GM13976 (cell line): ENCODE results near the gene ARHGEF10L.

Experiments used
- DNase-seq: peaks from one replicate; pipeline ENCODE4 v3.0.0; 2012; ENCODE audit warnings: low spot score
- in situ Hi-C: fragments of 300-500 bp; cut with MboI; formaldehyde crosslinking; loops from one replicate; pipeline ENCODE4 v1.12.0; 2022; ENCODE audit warnings: low sequenced_read_pairs, mixed read lengths, inconsistent platforms; ENCODE audit not compliant: unreplicated experiment
- TF ChIP-seq, protein P1 (sequence below): IDR thresholded peaks from 2 replicates; pipeline ENCODE4 v1.5.1; 2012; ENCODE audit warnings: borderline replicate concordance, mild to moderate bottlenecking; ENCODE audit not compliant: insufficient read depth; ENCODE audit errors: extremely low read depth, missing control alignments, control extremely low read depth

ARHGEF10L gene

DNA sequence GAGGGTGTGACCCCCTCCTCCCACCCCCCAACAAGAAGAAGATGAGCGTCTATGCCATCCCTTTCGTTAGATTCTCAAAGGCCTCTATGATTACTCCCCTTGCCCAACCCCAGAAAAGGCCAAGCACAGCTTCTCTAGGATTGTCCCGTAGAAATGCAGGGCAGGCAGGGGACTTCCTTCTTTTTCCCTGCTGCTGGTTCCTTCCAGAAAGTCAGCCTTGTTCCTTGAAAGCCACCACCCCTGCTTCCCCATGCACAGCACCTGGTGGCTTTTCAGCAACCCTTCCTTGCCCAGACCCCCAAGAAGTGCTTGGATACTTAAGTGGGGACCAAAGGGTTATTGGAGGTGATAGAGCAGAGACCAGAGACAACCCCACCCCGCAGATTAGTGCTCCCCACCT, 75.1 kb downstream of the ARHGEF10L start:
- TF ChIP-seq, protein P1, sequence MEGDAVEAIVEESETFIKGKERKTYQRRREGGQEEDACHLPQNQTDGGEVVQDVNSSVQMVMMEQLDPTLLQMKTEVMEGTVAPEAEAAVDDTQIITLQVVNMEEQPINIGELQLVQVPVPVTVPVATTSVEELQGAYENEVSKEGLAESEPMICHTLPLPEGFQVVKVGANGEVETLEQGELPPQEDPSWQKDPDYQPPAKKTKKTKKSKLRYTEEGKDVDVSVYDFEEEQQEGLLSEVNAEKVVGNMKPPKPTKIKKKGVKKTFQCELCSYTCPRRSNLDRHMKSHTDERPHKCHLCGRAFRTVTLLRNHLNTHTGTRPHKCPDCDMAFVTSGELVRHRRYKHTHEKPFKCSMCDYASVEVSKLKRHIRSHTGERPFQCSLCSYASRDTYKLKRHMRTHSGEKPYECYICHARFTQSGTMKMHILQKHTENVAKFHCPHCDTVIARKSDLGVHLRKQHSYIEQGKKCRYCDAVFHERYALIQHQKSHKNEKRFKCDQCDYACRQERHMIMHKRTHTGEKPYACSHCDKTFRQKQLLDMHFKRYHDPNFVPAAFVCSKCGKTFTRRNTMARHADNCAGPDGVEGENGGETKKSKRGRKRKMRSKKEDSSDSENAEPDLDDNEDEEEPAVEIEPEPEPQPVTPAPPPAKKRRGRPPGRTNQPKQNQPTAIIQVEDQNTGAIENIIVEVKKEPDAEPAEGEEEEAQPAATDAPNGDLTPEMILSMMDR = no peak
- no peak for DNase-seq
- in situ Hi-C loops = no loop called here

DNA sequence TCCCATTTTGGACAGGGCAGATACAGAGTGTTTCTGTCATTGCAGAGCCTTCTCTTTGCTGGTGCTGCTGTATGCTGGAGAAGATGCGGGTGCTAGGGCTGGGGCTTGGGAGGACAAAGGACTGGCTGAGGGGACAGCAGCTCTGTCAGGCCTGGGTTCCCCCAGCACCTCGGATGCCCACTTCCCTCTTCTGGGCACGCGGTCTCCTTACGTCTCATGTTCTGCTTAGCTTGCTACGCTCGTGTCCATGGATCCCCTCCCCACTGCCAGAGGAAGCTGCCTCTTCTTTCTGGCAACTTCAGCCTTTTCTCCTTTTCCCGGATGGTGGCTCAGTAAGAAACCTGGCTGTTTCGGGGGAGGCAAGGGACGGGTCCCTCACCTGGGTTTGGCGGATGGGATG, 75.7 kb downstream of the ARHGEF10L start:
- DNase-seq = no peak
- TF ChIP-seq, protein P1 = no peak
- in situ Hi-C loops = no loop called here

DNA sequence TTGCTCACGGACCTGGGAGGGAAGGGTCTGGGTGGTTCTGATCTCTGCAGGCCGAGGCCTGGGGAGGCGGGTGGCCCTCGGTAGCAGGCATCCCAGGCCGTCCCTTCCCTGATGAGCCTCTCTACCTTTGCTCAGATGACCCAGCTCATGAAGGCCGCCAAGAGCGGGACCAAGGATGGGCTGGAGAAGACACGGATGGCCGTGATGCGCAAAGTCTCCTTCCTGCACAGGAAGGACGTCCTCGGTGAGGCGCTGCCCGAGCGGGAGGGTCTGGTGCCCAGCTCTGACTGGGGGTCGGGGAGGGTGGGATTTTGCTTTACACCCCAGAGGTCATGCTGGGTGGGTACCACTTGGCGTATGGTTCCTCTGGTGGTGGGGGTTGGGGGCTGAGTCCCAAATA, 76.5 kb downstream of the ARHGEF10L start:
- TF ChIP-seq, protein P1 = no peak
- in situ Hi-C loops = no loop called here
- no peak for DNase-seq

DNA sequence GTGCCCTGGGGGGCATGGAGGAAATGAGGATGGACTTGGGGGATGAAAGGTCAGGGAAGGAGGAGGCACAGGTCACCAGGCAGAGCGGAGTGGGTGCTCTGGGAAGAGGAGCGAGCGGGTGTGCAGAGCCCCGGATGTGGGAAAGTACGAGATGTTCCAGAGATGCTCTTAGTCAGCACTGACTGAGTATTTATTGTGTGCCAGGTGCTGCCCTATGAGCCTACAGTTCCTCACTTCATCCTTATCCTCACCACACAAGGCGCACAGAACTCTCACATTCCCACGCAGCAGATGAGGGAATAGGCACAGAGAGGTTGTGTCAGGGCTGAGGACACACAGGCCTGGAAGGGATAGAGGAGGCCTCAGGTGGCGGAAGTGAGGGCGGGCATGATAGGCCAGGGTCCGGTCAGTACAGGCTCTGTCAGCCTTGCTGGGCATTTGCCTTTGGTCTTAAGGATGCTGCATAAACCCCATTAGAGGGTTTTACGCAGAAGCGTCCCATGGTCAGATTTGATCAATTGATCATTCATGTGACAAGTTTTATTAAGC, 77.3 kb downstream of the ARHGEF10L start:
- in situ Hi-C loops = no loop called here
- DNase-seq = no peak
- TF ChIP-seq, protein P1 = no peak

DNA sequence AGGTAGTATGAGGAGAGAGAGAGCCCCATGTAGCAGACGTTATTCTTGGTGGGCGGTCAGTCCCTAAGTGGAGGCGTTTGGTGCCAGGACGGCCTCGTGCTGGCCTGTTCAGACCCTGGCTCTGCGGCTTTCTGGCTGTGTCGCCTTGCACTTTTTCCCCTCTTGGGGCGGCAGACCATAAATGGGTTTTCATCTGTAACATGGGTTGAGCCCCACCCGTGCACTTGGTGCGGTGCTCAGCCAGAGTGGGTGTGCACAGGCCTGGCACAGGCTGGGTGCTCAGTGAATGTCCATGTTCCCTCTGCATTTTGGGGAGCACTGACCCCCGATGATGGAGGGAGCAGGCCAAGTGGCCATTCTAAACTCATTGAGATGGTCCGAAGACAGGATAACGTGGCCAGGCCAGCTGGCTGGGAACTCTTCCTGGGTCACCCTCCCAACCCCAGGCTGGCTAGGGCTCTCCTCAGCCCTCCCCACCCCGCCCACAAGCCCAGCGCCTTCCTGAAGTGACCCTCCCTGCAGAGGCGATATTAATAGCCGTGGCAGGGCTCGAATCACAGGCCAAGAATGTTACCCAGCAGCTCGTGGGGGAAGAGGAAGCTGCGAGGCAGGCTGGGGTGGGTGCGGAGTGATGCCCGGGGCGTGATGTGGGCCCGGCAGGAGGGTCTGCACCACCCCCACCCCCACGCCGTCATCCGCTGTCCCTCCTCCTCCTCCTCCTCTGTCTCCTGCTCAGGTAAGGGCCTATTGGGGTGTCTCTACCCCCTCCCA, 78.5 kb downstream of the ARHGEF10L start:
- no peak for DNase-seq
- TF ChIP-seq, protein P1 = no peak
- in situ Hi-C loops = no loop called here

DNA sequence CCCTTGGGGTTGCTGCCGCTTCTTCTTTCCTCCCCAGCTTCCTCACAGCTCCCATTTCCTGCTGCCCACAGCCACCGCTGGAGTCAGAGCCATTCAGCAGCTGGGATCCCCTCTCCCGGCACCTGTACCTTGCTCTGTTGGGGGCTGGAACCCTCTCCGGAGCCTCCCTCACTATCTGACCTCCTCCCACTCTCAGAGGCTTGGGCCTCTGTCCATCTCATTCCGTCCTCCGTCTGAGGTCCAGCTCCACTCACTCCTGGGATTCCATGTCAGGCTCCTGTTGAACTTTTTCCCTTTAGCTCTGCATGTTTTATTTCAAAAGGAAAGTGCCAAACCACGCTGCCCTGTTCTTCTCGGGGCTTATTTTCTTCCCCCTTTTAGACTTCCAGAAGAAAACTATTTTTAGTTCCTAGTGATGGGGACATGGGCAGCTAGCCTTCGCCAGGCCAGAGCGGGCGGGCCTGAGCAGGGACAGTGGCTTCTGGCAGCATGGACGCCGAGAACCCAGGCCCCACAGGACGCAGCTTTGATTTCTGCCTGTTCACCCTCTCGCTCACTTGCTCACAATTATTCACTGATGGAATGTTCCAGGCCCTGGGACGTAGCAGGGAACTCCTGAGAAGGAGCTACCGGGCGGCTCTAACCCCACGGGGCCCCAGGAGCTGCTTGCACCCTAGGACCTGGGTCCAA, 79.2 kb downstream of the ARHGEF10L start:
- no peak for DNase-seq
- in situ Hi-C loops = no loop called here
- TF ChIP-seq, protein P1 = no peak
